HG03135 (cell line): ENCODE measurements around the gene COL5A3.
"Not testable (repeated sequence)": the region's sequence is repeated elsewhere in the genome, so short reads cannot be mapped to it uniquely, and the experiment has no call there.

Experiments
- ATAC-seq: cut with Tn5 transposase; IDR thresholded peaks from one replicate; pipeline ENCODE4 v1.9.1; 2021; ENCODE audit warnings: mild to moderate bottlenecking, moderate library complexity; ENCODE audit not compliant: unreplicated experiment

COL5A3 gene

GRCh38 chr19:10010247-10010691 lies at the start of gene COL5A3:
Gene COL5A3, minus strand, starts transcription at chr19:10010504. Its CDS starts 119 bp downstream, at chr19:10010385.
- no peak for ATAC-seq

- no peak for ATAC-seq
Measured at GRCh38 chr19:10052602-10053360, 42.5 kb upstream of the COL5A3 start.

GRCh38 chr19:10049626-10050025 lies 39.3 kb upstream of the COL5A3 start:
- no peak for ATAC-seq

- no peak for ATAC-seq
Measured at GRCh38 chr19:10045371-10045770, 35.1 kb upstream of the COL5A3 start.

- no peak for ATAC-seq
Measured at GRCh38 chr19:10044390-10044789, 34.1 kb upstream of the COL5A3 start.

- no peak for ATAC-seq
Measured at GRCh38 chr19:10043286-10043927, 33.1 kb upstream of the COL5A3 start.

- ATAC-seq = no peak
Measured at GRCh38 chr19:10037809-10038208, 27.5 kb upstream of the COL5A3 start.

- no peak for ATAC-seq
Measured at GRCh38 chr19:10037367-10037766, 27.1 kb upstream of the COL5A3 start.

GRCh38 chr19:10036601-10037071 lies 26.3 kb upstream of the COL5A3 start:
- no peak for ATAC-seq

GRCh38 chr19:10033614-10034013 lies 23.3 kb upstream of the COL5A3 start:
- ATAC-seq = no peak

GRCh38 chr19:10027158-10027997 lies 17.1 kb upstream of the COL5A3 start:
- ATAC-seq = no peak

GRCh38 chr19:10026744-10027143 lies 16.4 kb upstream of the COL5A3 start:
- no peak for ATAC-seq

GRCh38 chr19:10023096-10023495 lies 12.8 kb upstream of the COL5A3 start:
- not testable (repeated sequence) for ATAC-seq

GRCh38 chr19:10021863-10022262 lies 11.6 kb upstream of the COL5A3 start:
- ATAC-seq = no peak

- ATAC-seq = no peak
Measured at GRCh38 chr19:10021446-10021845, 11.1 kb upstream of the COL5A3 start.

- no peak for ATAC-seq
Measured at GRCh38 chr19:10020851-10021250, 10.5 kb upstream of the COL5A3 start.

- no peak for ATAC-seq
Measured at GRCh38 chr19:10019246-10019645, 8.9 kb upstream of the COL5A3 start.

GRCh38 chr19:10018786-10019185 lies 8.5 kb upstream of the COL5A3 start:
- no peak for ATAC-seq

GRCh38 chr19:10018263-10018662 lies 8.0 kb upstream of the COL5A3 start:
- ATAC-seq = no peak

- ATAC-seq = no peak
Measured at GRCh38 chr19:10013834-10014618, 3.7 kb upstream of the COL5A3 start.

- ATAC-seq = no peak
Measured at GRCh38 chr19:10013316-10013715, 3.0 kb upstream of the COL5A3 start, which contains the start of gene RDH8. Gene RDH8, plus strand, starts transcription at chr19:10013483. Its CDS starts 15 bp downstream, at chr19:10013498.
